Right lobe of liver (tissue), 6 donors: ENCODE results near the gene PRKCB. TPM values are rescaled to one million over a fixed set of nuclear protein-coding genes. Genes with fewer than 3 reads are reported as not detected.

Experiments used
- ATAC-seq, 4 donors: fragments of 200-7000 bp; cut with Tn5 transposase; one replicate each; pipeline ENCODE4 v1.9.1; 2020; ENCODE audit warnings: mild to moderate bottlenecking in 4 of 4, moderate library complexity in 4 of 4
- DNase-seq, 3 donors: peaks; one replicate each; pipeline ENCODE4 v3.0.0-alpha.2; 2020
- H3K27ac ChIP-seq, 3 donors: fragments of 200-600 bp; one replicate each; pipeline ENCODE4 v1.8.0; 2022
- H3K27me3 ChIP-seq, 2 donors: fragments of 200-600 bp; one replicate each; pipeline ENCODE4 v1.8.0; 2022
- H3K36me3 ChIP-seq, 4 donors: fragments of 200-600 bp; sonication (generic) in 1 of 4; one replicate each; pipeline versions ENCODE4 v1.5.1 to v1.8.0; 2017 to 2022; ENCODE audit warnings: control low read depth in 1 of 4
- H3K4me1 ChIP-seq, 4 donors: fragments of 200-600 bp; sonication (generic) in 1 of 4; one replicate each; pipeline versions ENCODE4 v1.5.1 to v1.8.0; 2017 to 2022; ENCODE audit warnings: control low read depth in 1 of 4
- H3K4me3 ChIP-seq, 3 donors: fragments of 200-600 bp; one replicate each; pipeline ENCODE4 v1.8.0; 2022
- H3K9me3 ChIP-seq, 4 donors: fragments of 200-600 bp; sonication (generic) in 1 of 4; one replicate each; pipeline versions ENCODE4 v1.5.1 to v1.8.0; 2017 to 2022; ENCODE audit warnings: control low read depth in 1 of 4
- CTCF ChIP-seq, 4 donors: fragments of 200-600 bp in 3 of 4; fragments of 450-650 bp in 1 of 4; IDR thresholded peaks; one replicate each; pipeline versions ENCODE4 v1.5.1 to v1.8.0; 2016 to 2022; ENCODE audit warnings: antibody characterized with exemption in 4 of 4, mild to moderate bottlenecking in 2 of 4
- POLR2A ChIP-seq: fragments of 450-650 bp; IDR thresholded peaks from one replicate; pipeline ENCODE4 v1.6.1; 2017; ENCODE audit warnings: antibody characterized with exemption, mild to moderate bottlenecking
- WGBS: methylation state at CpG from one replicate; pipeline ENCODE4 v1.1.6; 2018; ENCODE audit warnings: low coverage, low lambda C conversion rate; ENCODE audit not compliant: insufficient coverage; ENCODE audit errors: missing lambda C conversion rate; 5-methylcytosine and 5-hydroxymethylcytosine counted together
- intact Hi-C, 2 donors: fragments of 100-400 bp; cut with DNase I; formaldehyde crosslinking; loops; one replicate each; pipeline versions ENCODE4 v1.11.2 to v1.14.1; 2022
- total RNA-seq, 6 experiments: library from RNA; depleted of rRNA in 2 of 6; stranded (reverse); fragments of >200 nt in 2 of 6; fragmentation: NEBNext Ultra II Directional in 3 of 6; extraction: Animal tissue kit (Norgen Biotek cat#: 25700) in 3 of 6; gene quantifications; one replicate each; pipeline versions ENCODE4 v1.1.0 to v1.2.4, GENCODE V29; 2016 to 2023
- donor health status: DM: no; HTN: yes; CAD: no.
- donor health status: DM: no; HTN: no; CAD: no.
- donor health status: DM: no; HTN: no; CAD: no.
- donor health status: DM: no; HTN: yes; CAD: no.
- donor health status: DM: no; HTN: yes; CAD: no.

Gene PRKCB
- total RNA-seq, 6 experiments from 2014 or later, result 1.7 to 8.1 (median 3.5) TPM

- no peak for TF ChIP-seq POLR2A
- no peak for TF ChIP-seq CTCF (IDR thresholded peaks at IDR 0.05)
- H3K9me3 ChIP-seq, result no peaks in the 10 kb centered on the region
- H3K27me3 ChIP-seq, result no peaks in the 10 kb centered on the region
- DNase-seq (no peak), ATAC-seq (no peak)
- H3K27ac ChIP-seq, result no peak overlapping the region
- WGBS, result 56% methylated on average over 1 of the region's 1 CpG
- intact Hi-C loops, result no loop called here
- no peak overlapping the region for H3K4me3 ChIP-seq
- H3K4me1 ChIP-seq, result no peaks in the 10 kb centered on the region
- H3K36me3 ChIP-seq, result no peaks in the 10 kb centered on the region
Observed at GRCh38 chr16:23857881-23858269, 22.1 kb downstream of the PRKCB start.

GRCh38 chr16:23858542-23858941 is 22.8 kb downstream of the PRKCB start:
- intact Hi-C loops, result no loop called here
- ATAC-seq (peak in 3 of 4 donors; percentile 46 to 59 (median 56)), DNase-seq (no peak)
- H3K36me3 ChIP-seq, result no peaks in the 10 kb centered on the region
- H3K4me1 ChIP-seq, result no peaks in the 10 kb centered on the region
- H3K27ac ChIP-seq, result no peak overlapping the region
- H3K9me3 ChIP-seq, result no peaks in the 10 kb centered on the region
- 40% methylated on average over 1 of the region's 1 CpG for WGBS
- no peaks in the 10 kb centered on the region for H3K27me3 ChIP-seq
- TF ChIP-seq CTCF (IDR thresholded peaks at IDR 0.05) (no peak), POLR2A (no peak)
- H3K4me3 ChIP-seq, result no peak overlapping the region

- no peak for ATAC-seq
- H3K27ac ChIP-seq, result no peak overlapping the region
- H3K4me1 ChIP-seq, result no peaks in the 10 kb centered on the region
Observed at GRCh38 chr16:23859713-23860269, 24.0 kb downstream of the PRKCB start.

GRCh38 chr16:23861874-23862273 is 26.1 kb downstream of the PRKCB start:
- Histone ChIP-seq H3K27ac (no peak overlapping the region), H3K9me3 (no peaks in the 10 kb centered on the region), H3K27me3 (no peaks in the 10 kb centered on the region), H3K4me3 (no peak overlapping the region), H3K4me1 (no peaks in the 10 kb centered on the region), H3K36me3 (no peaks in the 10 kb centered on the region)
- DNase-seq, result no peak
- TF ChIP-seq POLR2A (no peak), CTCF (IDR thresholded peaks at IDR 0.05) (no peak)
- 32% methylated on average over 3 of the region's 3 CpGs for WGBS
- no peak for ATAC-seq
- intact Hi-C loops, result no loop called here

More at GRCh38 chr16:23859713-23860269, 24.0 kb downstream of the PRKCB start:
- H3K9me3 ChIP-seq, result no peaks in the 10 kb centered on the region
- H3K27me3 ChIP-seq, result no peaks in the 10 kb centered on the region
- no peak for DNase-seq
- 47% methylated on average over 2 of the region's 2 CpGs for WGBS
- H3K4me3 ChIP-seq, result no peak overlapping the region
- H3K36me3 ChIP-seq, result no peaks in the 10 kb centered on the region
- intact Hi-C loops, result no loop called here
- TF ChIP-seq CTCF (IDR thresholded peaks at IDR 0.05), result no peak
- TF ChIP-seq POLR2A, result no peak

- Histone ChIP-seq H3K9me3 (no peaks in the 10 kb centered on the region), H3K4me3 (no peak overlapping the region), H3K27me3 (no peaks in the 10 kb centered on the region), H3K4me1 (no peaks in the 10 kb centered on the region), H3K36me3 (no peaks in the 10 kb centered on the region), H3K27ac (no peak overlapping the region)
- DNase-seq (no peak), ATAC-seq (no peak)
- intact Hi-C loops, result no loop called here
- 52% methylated on average over 6 of the region's 6 CpGs for WGBS
- TF ChIP-seq CTCF (IDR thresholded peaks at IDR 0.05) (no peak), POLR2A (no peak)
Observed at GRCh38 chr16:23862556-23862955, 26.8 kb downstream of the PRKCB start.
